GM12878 (cell line): ENCODE data around the gene NUB1.

ENCODE experiments used
- EGR1 ChIP-seq, 2 experiments: IDR thresholded peaks; 1 replicate in 1 of 2; 2 replicates in 1 of 2; pipeline ENCODE4 v1.6.1; 2011 to 2012; ENCODE audit warnings: low read depth in 2 of 2, low read length in 2 of 2, borderline replicate concordance in 1 of 2, mild to moderate bottlenecking in 1 of 2, moderate library complexity in 1 of 2
- ELK1 ChIP-seq: IDR thresholded peaks from 2 replicates; pipeline ENCODE4 v1.6.1; 2012; ENCODE audit warnings: low read depth, low read length, improper control_type of control experiment

GRCh38 chr7:151378496-151379192 is 37.0 kb downstream of the NUB1 start:
- TF ChIP-seq ELK1 (no peak), EGR1 (IDR thresholded peaks at IDR 0.05; ENCODE audit: borderline replicate concordance in 1 of 2, low read depth in 2 of 2, low read length in 2 of 2) (no peak)
